ENCODE measurements around the gene RNF145.

DNA sequence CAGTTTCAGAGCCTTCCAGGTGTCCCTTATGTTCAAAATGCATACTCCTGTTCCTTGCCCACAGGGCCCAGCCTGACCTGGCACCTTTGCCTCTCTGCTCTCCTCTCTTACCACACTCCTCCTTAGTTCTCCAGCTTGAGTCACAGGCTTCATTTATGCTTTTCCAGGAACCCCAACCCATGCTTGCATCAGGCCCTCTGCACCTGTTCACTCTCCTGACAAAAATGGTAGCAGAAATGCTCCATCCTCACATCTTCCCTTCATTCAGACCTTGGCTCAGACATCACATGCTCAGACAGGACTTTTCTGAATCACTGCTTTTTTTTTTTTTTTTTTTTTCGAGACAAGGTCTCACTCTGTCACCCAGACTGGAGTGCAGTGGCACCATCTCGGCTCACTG is 15.1 kb upstream of the RNF145 start:
- TF ChIP-seq, protein P1, sequence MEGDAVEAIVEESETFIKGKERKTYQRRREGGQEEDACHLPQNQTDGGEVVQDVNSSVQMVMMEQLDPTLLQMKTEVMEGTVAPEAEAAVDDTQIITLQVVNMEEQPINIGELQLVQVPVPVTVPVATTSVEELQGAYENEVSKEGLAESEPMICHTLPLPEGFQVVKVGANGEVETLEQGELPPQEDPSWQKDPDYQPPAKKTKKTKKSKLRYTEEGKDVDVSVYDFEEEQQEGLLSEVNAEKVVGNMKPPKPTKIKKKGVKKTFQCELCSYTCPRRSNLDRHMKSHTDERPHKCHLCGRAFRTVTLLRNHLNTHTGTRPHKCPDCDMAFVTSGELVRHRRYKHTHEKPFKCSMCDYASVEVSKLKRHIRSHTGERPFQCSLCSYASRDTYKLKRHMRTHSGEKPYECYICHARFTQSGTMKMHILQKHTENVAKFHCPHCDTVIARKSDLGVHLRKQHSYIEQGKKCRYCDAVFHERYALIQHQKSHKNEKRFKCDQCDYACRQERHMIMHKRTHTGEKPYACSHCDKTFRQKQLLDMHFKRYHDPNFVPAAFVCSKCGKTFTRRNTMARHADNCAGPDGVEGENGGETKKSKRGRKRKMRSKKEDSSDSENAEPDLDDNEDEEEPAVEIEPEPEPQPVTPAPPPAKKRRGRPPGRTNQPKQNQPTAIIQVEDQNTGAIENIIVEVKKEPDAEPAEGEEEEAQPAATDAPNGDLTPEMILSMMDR (IDR thresholded peaks at IDR 0.05) = no peak
- no peak for TF ChIP-seq POLR2A (IDR thresholded peaks at IDR 0.05)
